ENCODE results near the gene C9orf57.
"Not testable (repeated sequence)": the region's sequence is repeated elsewhere in the genome, so short reads cannot be mapped to it uniquely, and the experiment has no call there.

C9orf57 gene

DNA sequence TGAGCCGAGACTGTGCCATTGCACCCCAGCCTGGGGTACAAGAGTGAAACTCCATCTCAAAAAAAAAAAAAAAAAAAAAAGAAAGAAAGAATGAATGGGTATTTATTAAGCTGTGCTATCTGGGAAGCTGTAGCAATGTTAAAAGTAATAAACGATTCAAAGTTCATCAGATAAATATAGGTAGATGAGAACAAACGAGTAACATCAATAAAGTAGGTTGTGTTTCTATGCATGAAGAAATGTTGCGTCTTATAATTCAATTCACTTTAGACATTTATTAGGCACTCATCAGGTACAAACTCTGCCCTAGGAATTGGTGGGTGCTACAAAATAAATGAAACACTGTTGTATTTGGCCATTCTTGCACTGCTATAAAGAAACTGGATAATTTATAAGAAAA, 36.8 kb downstream of the C9orf57 start:
- no peak for DNase-seq (ENCODE audit: low read depth in 2 of 2)

DNA sequence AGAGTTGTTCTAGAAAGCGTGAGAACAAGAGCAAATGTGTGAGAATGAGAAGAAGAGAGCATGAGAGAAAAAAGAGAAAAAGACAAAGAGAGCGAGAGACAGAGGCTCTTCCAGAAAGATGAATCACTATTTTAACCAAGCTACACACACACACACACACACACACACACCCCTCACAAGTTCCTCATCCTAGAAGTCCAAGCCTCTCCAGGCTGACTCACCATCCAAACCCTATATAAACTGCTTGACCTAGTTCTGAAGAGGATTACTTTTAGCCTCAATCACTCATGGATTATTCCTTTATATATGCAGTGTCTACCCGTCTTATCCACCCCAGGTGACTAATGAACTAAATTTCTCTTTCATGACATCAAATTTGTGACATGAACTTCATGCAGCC, 37.6 kb downstream of the C9orf57 start:
- DNase-seq (ENCODE audit: low read depth in 2 of 2) = no peak

DNA sequence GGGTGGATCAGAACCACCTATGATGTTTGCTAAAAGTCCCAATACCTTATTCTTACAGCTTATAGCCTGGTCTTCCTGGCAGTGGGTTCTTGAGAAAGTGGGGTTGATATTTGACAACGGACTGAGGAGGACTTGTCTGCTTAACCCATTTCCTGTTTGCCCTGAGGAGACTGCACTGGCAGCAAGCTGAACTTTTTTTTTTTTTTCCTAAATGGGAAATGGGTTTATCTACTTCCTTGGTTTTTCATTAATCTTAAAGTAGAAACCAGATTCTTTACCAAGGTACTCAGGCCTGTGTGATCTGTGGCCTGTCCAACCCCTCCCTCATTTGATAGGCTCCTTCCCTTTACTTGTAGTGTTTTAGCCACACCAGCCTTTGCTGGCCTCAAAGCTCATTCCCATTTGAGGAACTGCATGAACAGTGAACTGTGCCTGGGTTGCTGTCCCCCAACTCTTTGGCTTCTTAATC, 47.1 kb downstream of the C9orf57 start:
- DNase-seq (ENCODE audit: low read depth in 2 of 2) = no peak

DNA sequence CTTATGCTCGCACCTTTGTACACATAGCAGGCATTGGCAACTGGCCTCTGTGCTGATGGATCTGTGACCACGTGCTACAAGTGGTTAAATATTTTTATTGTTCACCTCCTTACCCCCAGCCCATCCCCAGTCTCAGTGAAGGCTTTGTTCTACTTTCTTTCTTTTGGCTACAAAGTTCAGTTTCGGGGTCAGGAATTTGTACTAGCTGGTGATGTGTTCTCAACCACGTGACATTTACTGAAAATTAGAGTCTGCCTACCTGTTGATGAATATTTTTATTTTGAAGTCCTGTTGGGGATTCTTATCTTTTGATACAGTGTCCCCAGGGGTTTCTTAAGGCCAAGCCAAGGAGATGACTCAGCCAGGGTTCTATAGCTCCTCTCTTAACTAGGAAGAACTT, 47.8 kb downstream of the C9orf57 start:
- DNase-seq (ENCODE audit: low read depth in 2 of 2) = no peak

DNA sequence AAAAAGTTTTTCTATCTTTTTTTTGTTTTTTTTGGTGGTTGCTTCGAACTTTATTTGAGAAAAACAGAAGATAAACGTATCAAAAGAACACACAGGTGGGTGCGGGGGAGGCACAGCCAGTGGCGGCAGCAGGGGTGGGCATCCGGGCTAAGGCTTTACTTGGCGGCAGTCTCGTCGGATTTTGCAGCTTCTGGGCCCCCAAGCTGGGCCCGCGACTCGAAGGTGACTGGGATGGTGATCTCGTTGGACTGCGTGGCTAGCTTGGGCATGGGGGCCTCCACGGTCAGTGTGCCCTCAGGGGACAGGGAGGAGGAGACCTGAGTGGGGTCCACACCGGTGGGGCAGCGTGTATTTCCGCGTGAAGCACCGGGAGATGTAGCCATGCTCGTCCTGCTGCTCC, 52.7 kb downstream of the C9orf57 start:
- DNase-seq (ENCODE audit: low read depth in 2 of 2) = not testable (repeated sequence)

DNA sequence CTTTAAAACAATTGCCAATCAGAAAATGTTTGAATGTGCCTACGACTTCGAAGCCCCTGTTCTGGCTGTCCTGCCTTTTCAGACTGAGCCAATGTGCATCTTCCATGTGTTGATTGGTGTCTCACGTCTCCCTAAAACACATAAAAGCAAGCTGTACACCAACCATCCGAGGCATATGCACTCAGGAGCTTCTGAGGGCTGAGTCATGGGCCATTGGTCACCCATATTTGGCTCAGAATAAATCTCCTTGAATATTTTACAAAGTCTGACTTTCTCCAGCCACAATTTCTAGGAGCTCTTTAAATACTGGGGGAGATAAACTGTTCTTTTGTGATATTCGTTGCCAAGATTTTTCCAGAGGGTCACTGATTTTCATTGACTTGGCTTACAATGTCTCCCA, 53.9 kb downstream of the C9orf57 start:
- DNase-seq (ENCODE audit: low read depth in 2 of 2) = no peak

DNA sequence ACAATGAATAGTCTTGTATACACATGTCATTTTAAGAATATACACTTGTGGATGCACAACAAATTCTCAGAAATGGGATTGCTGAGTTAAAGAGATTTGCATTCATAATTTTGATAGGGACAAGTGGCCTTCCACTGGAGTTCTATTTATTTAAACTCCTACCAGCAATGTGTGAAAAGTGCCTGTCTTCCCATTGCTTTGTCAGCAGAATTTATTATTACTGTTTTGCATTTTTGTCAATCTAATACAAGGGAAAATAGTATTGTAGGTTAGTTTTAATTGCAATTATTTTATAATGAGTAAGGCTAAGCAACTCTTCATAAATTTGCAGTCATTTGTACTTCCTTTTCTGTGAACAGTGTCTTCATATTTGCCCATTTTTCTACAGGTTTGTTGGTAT, 55.0 kb downstream of the C9orf57 start:
- no peak for DNase-seq (ENCODE audit: low read depth in 2 of 2)

Measured in stimulated activated CD8-positive, alpha-beta memory T cell treated with anti-CD3 and anti-CD28 coated beads, Interleukin-2, amount 100 ng/mL, for 1 hour (primary cell).